DND-41 (cell line): Measurements from ENCODE around the gene TFEB.

ENCODE experiments used
- ATAC-seq: fragments of 200-7000 bp; cut with Tn5 transposase; 3 replicates; pipeline ENCODE4 v1.9.1; 2021; ENCODE audit warnings: low read depth; ENCODE audit not compliant: insufficient read depth
- DNase-seq: peaks from one replicate; pipeline ENCODE4 v3.0.0-alpha.2; 2020
- H2AFZ ChIP-seq: 2 replicates; pipeline ENCODE4 v1.6.0; 2012; ENCODE audit warnings: low read depth, low read length
- H3K27ac ChIP-seq: 2 replicates; pipeline ENCODE4 v1.5.1; 2012; ENCODE audit warnings: low read length, inconsistent platforms
- H3K27me3 ChIP-seq: fragments of 200-600 bp; sonication (generic); 2 replicates; pipeline ENCODE4 v1.6.0; 2012; ENCODE audit warnings: low read length, mild to moderate bottlenecking, inconsistent platforms; ENCODE audit not compliant: insufficient read depth, poor library complexity
- H3K36me3 ChIP-seq: 2 replicates; pipeline ENCODE4 v1.5.1; 2012; ENCODE audit warnings: low read length, inconsistent platforms; ENCODE audit not compliant: insufficient read depth
- H3K4me1 ChIP-seq: 2 replicates; pipeline ENCODE4 v1.5.1; 2012; ENCODE audit warnings: mild to moderate bottlenecking, low read length; ENCODE audit not compliant: insufficient read depth
- H3K4me2 ChIP-seq: 2 replicates; pipeline ENCODE4 v1.6.0; 2012; ENCODE audit warnings: mild to moderate bottlenecking, moderate library complexity, low read length, inconsistent platforms; ENCODE audit not compliant: insufficient read depth
- H3K4me3 ChIP-seq, 2 experiments: fragments of 200-600 bp in 1 of 2; shearing (Covaris generic) in 1 of 2; 2 replicates each; pipeline ENCODE4 v1.5.1; 2012 to 2016; ENCODE audit warnings: inconsistent platforms in 2 of 2, low read length in 2 of 2, mild to moderate bottlenecking in 2 of 2, low read depth in 1 of 2, moderate library complexity in 1 of 2
- H3K79me2 ChIP-seq: 2 replicates; pipeline ENCODE4 v1.6.0; 2012; ENCODE audit warnings: low read length, inconsistent platforms; ENCODE audit not compliant: insufficient read depth
- H3K9ac ChIP-seq: 2 replicates; pipeline ENCODE4 v1.6.0; 2012; ENCODE audit warnings: low read depth, mild to moderate bottlenecking, inconsistent platforms, low read length, moderate library complexity
- H3K9me3 ChIP-seq: 2 replicates; pipeline ENCODE4 v1.5.1; 2012; ENCODE audit warnings: low read length, moderate library complexity, mild to moderate bottlenecking, inconsistent platforms; ENCODE audit not compliant: insufficient read depth, severe bottlenecking
- H4K20me1 ChIP-seq: 2 replicates; pipeline ENCODE4 v1.6.0; 2012; ENCODE audit warnings: low read length; ENCODE audit not compliant: insufficient read depth
- CTCF ChIP-seq: IDR thresholded peaks from 2 replicates; pipeline ENCODE4 v1.5.1; 2012; ENCODE audit warnings: borderline replicate concordance, low read length, moderate library complexity, mild to moderate bottlenecking; ENCODE audit not compliant: poor library complexity, severe bottlenecking; ENCODE audit errors: extremely low read depth
- EZH2 ChIP-seq: IDR thresholded peaks from 3 replicates; pipeline ENCODE4 v1.6.1; 2012; ENCODE audit warnings: borderline replicate concordance, low read depth, mild to moderate bottlenecking, moderate library complexity, low read length, inconsistent platforms; ENCODE audit not compliant: severe bottlenecking

Gene TFEB

GRCh38 chr6:41700463-41701347, 34.7 kb downstream of the TFEB start:
- H3K4me2 ChIP-seq, result no peak overlapping the region
- no peak overlapping the region for H3K4me3 ChIP-seq
- H3K9ac ChIP-seq, result no peak overlapping the region
- H3K4me1 ChIP-seq, result no peaks in the 10 kb centered on the region
- no peaks in the 10 kb centered on the region for H3K27me3 ChIP-seq
- H3K27ac ChIP-seq, result no peak overlapping the region
- TF ChIP-seq CTCF, result no peak
- no peak for TF ChIP-seq EZH2
- DNase-seq (no peak), ATAC-seq (no peak)
- H3K36me3 ChIP-seq, result no peaks in the 10 kb centered on the region
- H3K79me2 ChIP-seq, result no peaks in the 10 kb centered on the region
- no peaks in the 10 kb centered on the region; the same call in 1 of the 2 replicates for H4K20me1 ChIP-seq
- H2AFZ ChIP-seq, result no peak overlapping the region
- no peaks in the 10 kb centered on the region for H3K9me3 ChIP-seq

- no peak overlapping the region for H3K4me2 ChIP-seq
- no peaks in the 10 kb centered on the region for H3K27me3 ChIP-seq
- H3K4me1 ChIP-seq, result no peaks in the 10 kb centered on the region
- no peak for ATAC-seq
- H3K9me3 ChIP-seq, result no peaks in the 10 kb centered on the region
- no peaks in the 10 kb centered on the region for H3K36me3 ChIP-seq
- H3K4me3 ChIP-seq, result no peak overlapping the region
- no peak for TF ChIP-seq CTCF
- TF ChIP-seq EZH2, result no peak
- H3K9ac ChIP-seq, result no peak overlapping the region
- H4K20me1 ChIP-seq, result peaks cover 4% of the 10 kb centered on the region; the same call in 1 of the 2 replicates
- H2AFZ ChIP-seq, result no peak overlapping the region
- H3K27ac ChIP-seq, result no peak overlapping the region
- no peaks in the 10 kb centered on the region for H3K79me2 ChIP-seq
- no peak for DNase-seq
Measured at GRCh38 chr6:41699063-41699462, 36.3 kb downstream of the TFEB start.

GRCh38 chr6:41697861-41698781, 37.3 kb downstream of the TFEB start:
- Histone ChIP-seq H3K27me3 (no peaks in the 10 kb centered on the region), H3K27ac (no peak overlapping the region), H3K79me2 (no peaks in the 10 kb centered on the region), H3K9me3 (no peaks in the 10 kb centered on the region), H3K36me3 (no peaks in the 10 kb centered on the region), H4K20me1 (peaks cover 5% of the 10 kb centered on the region; the same call in 1 of the 2 replicates), H2AFZ (no peak overlapping the region), H3K4me1 (no peaks in the 10 kb centered on the region), H3K4me3 (no peak overlapping the region), H3K9ac (no peak overlapping the region), H3K4me2 (no peak overlapping the region)
- DNase-seq, result no peak
- TF ChIP-seq EZH2, result no peak
- no peak for TF ChIP-seq CTCF
- no peak for ATAC-seq
